ENCODE data around the gene DOHH.

The DOHH gene

DNA sequence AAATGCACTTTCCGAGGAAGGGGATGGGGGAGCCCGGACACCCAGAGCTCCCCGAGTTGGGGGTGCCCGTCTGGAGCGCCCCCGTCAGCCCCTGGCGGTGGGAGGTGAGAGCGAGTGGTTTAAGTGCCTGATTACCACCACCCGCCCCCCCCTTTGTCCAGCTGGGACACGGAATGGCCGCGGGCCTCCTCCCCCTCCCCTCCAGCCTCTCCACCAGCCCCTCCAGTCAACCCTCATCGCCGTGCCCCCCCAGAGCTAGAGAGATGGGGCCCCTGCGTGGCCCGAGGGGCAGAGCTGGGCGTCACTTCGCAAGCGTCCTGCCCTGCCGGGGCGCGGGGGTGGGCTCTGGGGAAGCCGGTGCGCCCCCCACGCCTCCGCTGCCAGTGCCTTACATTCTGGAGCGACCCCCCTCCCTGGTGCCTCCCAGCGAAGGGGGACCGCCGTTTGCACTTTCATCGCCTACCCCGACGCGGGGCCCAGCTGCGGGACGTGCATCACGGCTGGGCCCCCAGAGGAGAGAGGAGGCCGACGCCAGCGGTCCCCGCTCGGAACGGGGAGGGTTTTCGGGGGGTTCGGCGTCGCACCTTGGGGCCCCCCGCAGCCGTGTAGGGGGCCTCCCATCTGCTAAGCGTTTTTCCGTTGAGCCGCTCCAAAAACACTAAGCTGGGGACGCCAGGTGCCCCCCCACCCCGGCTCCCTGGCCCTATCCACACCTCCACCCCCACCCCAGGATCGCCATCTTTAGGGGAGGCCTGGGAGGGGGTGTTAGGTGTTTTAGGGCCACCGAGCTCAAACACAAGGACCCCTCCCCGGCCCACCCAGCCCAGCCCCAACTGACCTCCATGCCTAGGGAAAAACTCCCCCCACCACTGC lies 36.5 kb downstream of the DOHH start:
- TF ChIP-seq GATA2 (IDR thresholded peaks at IDR 0.05; ENCODE audit: low read depth, low read length) (no peak), GATA3 (IDR thresholded peaks at IDR 0.05; ENCODE audit: low read depth, low read length) (no peak)

DNA sequence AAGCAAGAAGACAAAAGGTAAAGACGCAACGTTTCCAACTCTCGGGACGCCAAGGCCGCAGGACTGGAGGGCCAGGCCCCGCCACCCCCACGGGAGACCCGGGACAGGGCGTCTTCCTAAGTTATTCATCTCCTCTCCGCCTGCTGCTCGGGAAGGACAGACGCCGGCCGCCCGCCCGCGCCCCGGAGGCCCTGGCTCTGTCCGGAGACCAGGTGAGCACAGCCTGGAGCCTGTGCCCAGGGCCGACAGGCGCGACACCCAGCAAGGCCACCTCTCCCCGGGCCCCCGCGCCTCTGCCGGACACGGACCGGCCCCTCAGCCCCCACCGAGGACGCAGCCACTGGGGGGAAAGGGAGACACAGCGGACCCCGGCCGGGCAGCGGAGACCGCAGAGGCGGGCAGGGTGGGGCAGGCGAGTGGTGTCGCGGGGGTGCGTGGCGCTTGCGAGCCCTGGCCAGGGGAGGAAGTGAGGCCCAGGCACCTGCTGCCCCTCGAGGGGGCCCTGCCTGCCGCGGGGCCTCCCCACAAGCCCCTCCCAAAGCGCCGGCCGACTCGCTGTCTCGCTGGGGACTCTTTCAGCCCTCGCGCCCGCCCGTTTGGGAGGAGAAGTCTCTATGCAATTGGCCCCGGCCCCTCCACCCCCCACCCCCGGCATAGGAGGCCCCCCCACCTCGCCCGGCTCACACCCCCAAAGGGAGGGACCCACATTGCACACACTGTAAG lies 37.3 kb downstream of the DOHH start:
- no peak for TF ChIP-seq GATA3 (IDR thresholded peaks at IDR 0.05; ENCODE audit: low read depth, low read length)
- TF ChIP-seq GATA2 (IDR thresholded peaks at IDR 0.05; ENCODE audit: low read depth, low read length): no peak

DNA sequence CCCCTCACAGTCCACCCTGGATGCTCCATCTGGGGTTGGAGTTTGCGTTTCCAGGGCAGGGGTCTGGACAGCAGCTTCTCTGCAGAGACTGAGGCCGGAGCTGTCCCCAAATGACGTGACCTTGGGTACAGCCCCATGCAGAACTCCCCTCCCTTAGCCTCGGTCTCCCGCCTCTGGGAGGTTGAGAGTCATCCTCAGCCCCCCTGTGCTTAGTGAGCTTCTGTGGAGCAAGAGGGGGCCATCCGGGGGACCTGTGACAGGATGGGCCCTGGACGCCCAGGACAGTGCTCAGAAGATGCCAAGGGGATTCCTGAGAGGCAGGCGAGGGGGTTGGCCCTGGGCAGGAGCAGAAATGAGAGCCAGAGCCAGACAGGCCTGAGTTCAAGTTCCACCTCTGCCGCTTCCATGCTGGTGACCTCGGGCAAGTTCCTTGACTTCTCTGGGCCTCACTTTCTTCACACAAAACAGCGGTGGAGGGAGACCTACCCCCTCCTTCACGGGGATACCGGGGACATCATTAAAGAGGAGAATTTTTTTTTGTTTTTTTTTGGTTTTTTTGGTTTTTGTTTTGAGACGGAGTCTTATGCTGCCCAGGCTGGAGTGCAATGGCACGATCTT lies 40.4 kb downstream of the DOHH start:
- TF ChIP-seq GATA3 (IDR thresholded peaks at IDR 0.05; ENCODE audit: low read depth, low read length) (no peak), GATA2 (IDR thresholded peaks at IDR 0.05; ENCODE audit: low read depth, low read length) (no peak)

DNA sequence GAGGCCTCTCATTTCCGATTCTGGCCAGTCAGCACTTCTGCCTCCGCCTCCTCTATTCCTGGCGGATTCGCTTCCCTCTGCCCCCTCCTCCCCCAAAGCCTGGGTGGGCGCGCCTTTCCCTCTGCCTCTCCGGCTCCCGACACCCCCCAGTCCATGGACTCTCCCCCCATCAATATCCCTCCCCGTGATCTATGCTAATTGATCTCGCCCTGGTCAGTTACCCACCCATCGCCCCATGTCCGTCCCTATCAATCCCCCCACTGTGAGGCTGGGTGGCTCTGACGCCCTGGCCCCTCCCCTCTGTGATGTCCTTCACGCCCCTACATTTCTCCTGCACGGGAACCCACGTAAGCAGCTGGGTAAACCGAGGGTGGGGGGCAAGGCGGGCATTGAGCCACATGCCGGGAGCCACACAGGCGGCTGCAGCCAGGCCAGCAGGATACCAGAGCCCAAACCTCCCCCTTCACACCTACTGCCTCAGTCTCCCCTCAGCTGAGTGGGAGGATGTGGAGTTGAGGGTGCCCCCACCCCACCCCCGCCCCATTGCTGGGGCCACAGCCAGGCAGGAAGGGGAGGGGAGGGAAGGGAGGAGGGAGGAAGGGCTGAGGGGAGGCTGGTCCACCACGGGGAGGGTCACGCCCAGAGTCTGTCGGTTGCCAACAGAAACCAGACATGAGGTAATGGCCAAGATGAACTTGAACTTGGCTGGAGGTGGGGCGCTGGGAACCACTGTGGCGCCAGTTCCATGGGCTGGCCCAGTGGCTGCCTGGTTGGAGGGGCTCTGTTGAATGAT lies 41.2 kb downstream of the DOHH start:
- TF ChIP-seq GATA2 (IDR thresholded peaks at IDR 0.05; ENCODE audit: low read depth, low read length) (no peak), GATA3 (IDR thresholded peaks at IDR 0.05; ENCODE audit: low read depth, low read length) (no peak)

DNA sequence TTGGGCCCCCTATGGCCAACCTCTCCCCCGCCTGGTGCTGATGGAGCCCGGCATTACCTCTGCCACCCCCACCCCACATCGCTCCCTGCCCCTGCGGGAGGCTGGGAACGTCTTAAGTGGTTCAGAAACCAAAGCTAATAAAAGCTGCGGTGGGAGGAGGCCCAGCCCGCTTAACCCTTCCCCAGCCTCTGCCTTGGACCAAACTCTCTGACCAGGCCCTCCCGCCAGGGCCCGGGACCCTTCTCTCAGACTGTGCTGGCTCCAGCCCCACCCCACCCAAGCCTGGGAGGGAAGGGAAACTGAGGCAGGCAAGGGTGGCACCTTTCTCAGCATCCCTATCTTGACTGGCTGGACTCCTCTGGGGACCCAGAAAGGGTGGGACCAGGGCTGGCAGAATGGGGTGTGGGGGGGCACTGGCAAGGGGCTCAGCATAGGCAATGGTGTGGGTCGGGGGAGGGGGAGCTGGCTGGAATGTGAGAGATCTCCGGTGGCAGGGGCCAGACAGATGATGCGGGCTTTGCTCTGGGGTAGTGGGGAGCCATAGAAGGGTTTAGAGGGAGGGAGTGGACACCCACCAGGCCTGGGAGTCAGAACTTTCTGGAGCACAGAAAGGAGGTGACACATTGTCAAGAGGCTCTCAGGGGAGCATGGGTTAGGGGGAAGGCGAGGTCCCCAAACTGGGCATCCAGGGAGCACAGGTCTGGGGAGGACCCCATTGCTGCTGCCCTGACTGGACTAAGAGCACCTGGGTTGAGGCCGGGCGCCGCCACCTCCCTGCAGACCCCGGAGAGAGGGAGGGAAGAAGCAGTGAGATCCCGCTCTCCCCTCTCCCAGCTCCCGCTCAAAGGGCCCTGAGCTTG lies 42.0 kb downstream of the DOHH start:
- no peak for TF ChIP-seq GATA2 (IDR thresholded peaks at IDR 0.05; ENCODE audit: low read depth, low read length)
- no peak for TF ChIP-seq GATA3 (IDR thresholded peaks at IDR 0.05; ENCODE audit: low read depth, low read length)

DNA sequence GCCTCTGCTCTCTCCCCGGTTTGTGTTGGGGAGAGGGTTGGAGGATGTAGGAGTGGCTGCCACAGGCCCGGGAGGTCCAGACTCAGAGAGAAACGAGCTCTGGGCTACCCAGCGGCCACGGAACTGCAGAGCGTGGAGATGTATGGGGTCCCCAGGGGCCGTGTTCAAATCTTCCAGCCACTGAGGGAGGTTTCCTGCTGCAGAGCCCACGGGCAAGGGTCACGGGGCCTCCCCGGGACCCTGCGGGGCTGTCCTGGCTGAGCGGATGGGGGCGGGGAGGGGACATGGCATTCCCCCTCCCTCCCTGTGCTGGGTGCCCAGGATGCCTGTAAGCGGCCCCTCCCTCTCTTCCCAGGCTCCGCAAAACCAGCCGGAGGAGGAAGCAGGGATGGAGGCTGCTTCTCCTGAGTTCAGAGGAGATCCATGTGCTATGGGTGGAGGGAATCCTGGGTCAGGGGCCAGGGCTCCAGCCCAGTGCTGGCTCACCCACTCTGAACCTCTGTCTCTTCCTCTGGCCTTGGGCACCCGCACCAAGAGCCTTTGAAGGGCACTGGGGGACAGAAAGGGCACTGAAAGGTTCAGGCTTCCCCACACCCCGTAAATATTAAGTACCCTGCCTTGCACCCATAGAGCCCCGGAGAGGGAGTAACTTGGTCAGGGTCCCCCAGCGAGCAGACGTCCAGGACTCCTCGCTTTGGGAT lies 42.8 kb downstream of the DOHH start:
- TF ChIP-seq GATA2 (IDR thresholded peaks at IDR 0.05; ENCODE audit: low read depth, low read length) (no peak), GATA3 (IDR thresholded peaks at IDR 0.05; ENCODE audit: low read depth, low read length) (no peak)

DNA sequence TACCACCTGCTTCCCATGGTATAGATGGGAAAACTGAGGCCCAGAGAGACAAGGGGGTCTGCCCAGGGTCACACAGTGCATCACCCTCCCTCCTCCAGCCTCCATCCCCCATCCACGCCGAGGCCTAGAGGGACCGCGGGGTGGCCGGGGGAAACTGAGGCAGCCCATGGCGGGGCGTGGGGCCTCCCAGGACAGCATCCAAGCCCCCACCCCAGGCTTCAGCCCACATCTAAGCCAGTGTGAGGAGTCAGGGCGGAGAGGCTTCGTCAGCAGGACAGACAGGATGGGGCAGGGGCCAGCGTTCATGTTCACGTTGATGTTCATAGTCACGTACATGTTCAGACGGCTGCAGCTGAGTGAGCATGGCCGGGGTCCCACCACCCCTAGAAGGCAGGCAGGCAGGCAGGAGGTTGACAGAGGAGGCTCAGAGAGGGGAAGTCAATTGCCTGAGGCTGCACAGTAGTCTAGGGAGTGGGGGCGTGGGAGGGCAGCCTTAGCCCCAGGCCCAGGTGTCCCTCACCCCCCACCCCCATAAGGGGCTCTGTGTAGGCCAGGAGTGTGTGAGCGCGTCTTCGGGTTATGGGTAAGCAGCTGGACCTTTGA lies 43.4 kb downstream of the DOHH start:
- no peak for TF ChIP-seq GATA2 (IDR thresholded peaks at IDR 0.05; ENCODE audit: low read depth, low read length)
- no peak for TF ChIP-seq GATA3 (IDR thresholded peaks at IDR 0.05; ENCODE audit: low read depth, low read length)

DNA sequence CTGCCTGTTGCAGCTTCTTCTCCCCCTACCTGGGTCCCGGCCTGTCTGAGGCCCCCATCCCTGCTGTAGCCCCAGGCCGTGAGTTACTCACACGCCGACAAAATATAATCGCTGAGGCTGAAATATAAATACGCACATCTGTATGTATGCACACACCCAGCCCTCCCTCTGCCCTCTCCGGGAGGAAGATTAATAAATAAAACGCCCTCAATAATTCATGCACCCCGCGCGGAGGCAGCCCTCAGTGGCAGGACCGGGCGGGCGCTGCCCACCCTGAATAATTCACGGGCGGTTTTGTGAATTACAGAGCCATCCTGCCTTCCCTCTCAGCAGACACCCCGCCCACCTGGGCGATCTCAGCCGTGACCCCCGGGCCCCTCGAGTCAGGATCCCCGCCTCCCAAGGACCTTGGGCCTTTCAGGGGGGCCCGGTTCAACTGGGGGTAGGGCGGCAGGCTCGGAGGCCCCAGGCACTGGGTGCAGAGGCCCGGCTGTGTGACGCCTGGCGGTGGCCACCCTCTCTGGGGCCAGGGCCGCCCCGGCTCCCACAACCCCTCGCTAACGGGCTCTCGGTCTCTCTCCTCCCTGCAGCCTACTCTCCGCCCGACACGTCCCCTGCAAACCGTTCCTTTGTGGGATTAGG lies 44.4 kb downstream of the DOHH start:
- no peak for TF ChIP-seq GATA3 (IDR thresholded peaks at IDR 0.05; ENCODE audit: low read depth, low read length)
- no peak for TF ChIP-seq GATA2 (IDR thresholded peaks at IDR 0.05; ENCODE audit: low read depth, low read length)

DNA sequence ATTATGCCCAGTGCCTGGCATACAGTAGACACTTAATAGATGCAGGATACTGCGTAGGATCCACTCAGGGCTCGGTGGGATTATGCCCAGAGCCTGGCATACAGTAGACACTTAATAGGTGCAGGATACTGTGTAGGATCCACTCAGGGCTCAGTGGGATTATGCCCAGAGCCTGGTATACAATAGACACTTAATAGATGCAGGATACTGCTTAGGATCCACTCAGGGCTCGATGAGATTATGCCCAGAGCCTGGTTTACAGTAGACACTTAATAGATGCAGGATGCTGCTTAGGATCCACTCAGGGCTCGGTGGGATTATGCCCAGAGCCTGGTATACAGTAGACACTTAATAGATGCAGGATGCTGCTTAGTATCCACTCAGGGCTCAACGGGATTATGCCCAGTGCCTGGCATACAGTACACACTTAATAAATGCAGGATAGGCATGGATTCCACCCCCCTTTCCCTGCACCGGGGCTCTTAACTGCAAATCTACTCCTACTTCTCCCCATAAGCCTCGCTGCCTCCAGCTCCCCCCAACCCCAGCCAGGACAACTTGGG lies 45.0 kb downstream of the DOHH start:
- no peak for TF ChIP-seq GATA3 (IDR thresholded peaks at IDR 0.05; ENCODE audit: low read depth, low read length)
- TF ChIP-seq GATA2 (IDR thresholded peaks at IDR 0.05; ENCODE audit: low read depth, low read length): no peak

DNA sequence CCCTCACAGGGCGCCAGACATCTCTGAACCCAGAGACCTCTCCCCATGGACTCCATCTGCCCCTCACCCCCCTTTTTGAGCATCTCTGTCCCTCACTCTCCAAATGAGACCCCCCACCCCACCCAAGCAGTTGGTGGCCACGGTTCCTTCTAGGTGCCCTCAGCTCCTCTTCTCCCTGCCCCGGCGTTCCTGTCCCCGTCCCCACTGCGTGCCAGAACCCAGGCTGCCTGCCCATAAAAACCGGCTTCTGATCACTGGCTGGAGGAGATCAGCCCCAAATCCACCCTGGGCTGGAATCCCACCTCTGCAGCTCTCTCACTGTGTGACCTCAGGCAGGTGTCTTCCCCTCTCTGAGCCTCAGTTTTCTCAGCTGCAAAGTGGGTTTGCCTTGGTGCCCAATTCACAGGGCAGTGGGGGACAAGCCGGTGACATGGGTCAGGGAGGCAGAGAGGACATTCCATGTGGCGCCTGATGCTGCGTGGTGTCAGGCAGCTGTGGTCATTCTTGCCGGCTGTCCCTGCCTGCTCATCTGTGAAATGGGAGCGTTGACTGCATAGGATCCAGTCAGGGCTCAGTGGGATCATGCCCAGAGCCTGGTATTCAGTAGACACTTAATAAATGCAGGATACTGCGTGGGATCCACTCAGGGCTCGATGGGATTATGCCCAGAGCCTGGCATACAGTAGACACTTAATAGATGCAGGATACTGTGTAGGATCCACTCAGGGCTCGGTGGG lies 45.6 kb downstream of the DOHH start:
- TF ChIP-seq GATA3 (IDR thresholded peaks at IDR 0.05; ENCODE audit: low read depth, low read length) (no peak), GATA2 (IDR thresholded peaks at IDR 0.05; ENCODE audit: low read depth, low read length) (no peak)

DNA sequence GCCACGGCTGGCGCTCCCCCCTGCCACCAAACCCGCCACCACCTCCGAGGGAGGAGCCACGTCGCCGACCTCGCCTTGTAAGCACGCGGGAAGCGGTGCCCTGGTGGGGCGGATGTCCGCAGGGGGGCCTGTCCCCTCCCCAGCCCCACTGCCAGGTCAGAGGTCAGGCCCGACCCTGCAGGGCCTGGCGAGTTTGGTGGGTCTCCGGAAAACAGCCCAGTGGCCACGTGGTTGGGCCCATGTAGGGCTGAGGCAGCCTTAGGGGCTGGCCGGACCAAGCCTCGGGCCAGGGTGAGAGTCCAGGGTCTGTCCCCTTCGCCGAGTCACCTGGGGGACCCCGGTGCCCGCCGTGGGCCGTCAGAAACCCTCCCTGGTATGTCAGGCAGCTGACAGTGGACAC lies 46.6 kb downstream of the DOHH start:
- TF ChIP-seq GATA2 (IDR thresholded peaks at IDR 0.05; ENCODE audit: low read depth, low read length): no peak

All from SH-SY5Y (cell line).